ENCODE data around the gene POP4. TPM values are rescaled to one million over a fixed set of nuclear protein-coding genes. Genes with fewer than 3 reads are reported as not detected.

POP4 gene
- total and polyA plus RNA-seq, 2 donors (not counting 3 experiments of a cell fraction or from before 2014, with no cell fraction given), result 56.2 to 64.4 TPM

DNA sequence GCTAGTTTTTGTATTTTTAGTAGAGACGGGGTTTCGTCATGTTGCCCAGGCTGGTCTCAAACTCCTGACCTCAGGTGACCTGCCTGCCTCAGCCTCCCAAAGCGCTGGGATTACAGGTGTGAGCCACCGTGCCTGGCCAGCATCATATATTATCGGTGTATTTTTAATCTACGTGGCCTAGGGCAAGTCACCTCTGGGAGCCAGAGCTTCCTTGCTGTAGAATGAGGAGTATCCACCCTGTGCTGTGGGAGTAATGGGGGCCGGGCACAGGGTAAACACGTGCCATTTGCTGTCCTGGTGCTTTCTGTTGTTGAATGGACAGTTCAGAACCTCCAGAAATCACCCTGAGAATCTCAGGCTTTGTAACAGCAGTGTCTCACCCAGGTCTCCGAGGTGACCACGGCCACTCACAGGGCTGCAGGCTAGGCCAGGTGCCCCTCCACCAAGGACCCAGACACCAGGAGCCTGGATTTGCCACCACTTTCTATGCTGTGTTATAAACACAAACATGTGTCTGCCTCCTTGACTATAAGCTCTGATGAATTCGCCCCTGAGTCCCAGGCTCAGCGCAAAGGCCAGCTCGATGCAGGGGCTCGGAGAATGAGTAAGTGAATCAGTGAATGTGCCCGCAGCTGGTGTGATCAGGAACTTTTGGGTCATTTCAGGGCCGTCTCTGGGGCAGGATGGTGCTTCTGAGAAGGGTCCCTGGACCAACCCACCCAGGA, 22.7 kb downstream of the POP4 start:
- FAIRE-seq, result no peak

More for the DNA sequence above, 22.7 kb downstream of the POP4 start:
- dilution Hi-C loops (cut with MboI; ENCODE audit: extremely low pct_ligation_motif_present, low sequenced_read_pairs) (no loop called here), intact Hi-C loops (cut with micrococcal nuclease) (no loop called here)
- Histone ChIP-seq H2AFZ (ENCODE audit: low read depth, low read length) (no peak overlapping the region), H3K36me3 (ENCODE audit: control insufficient read depth in 2 of 2, extremely low read depth in 1 of 2, insufficient read depth in 2 of 2, low read length in 2 of 2) (no peaks in the 10 kb centered on the region), H3K27ac (ENCODE audit: insufficient read depth, low read depth, low read length) (no peak overlapping the region), H3K4me3 (replicated peaks in 1 of 3; ENCODE audit: insufficient read depth in 1 of 3, low read depth in 1 of 3, low read length in 3 of 3) (no peak overlapping the region), H3K4me2 (ENCODE audit: insufficient read depth, low read length) (no peak overlapping the region), H4K20me1 (replicated peaks; ENCODE audit: control insufficient read depth, extremely low read depth, insufficient read depth, low read length) (no peaks in the 10 kb centered on the region), H3K79me2 (ENCODE audit: control insufficient read depth, insufficient read depth, low read length) (no peaks in the 10 kb centered on the region), H3K9ac (replicated peaks; ENCODE audit: extremely low read depth, insufficient read depth, low read length) (no peak overlapping the region), H3K9me1 (replicated peaks; ENCODE audit: control insufficient read depth, extremely low read depth, insufficient read depth, low read length) (no peaks in the 10 kb centered on the region), H3K4me1 (ENCODE audit: control insufficient read depth, extremely low read depth, insufficient read depth, low read length) (no peaks in the 10 kb centered on the region), H3K9me3 (replicated peaks; ENCODE audit: control insufficient read depth, insufficient read depth, low read length) (no peaks in the 10 kb centered on the region), H3K27me3 (ENCODE audit: control insufficient read depth in 2 of 2, insufficient read depth in 2 of 2, low read length in 2 of 2) (no peaks in the 10 kb centered on the region)
- TF ChIP-seq, protein P1, sequence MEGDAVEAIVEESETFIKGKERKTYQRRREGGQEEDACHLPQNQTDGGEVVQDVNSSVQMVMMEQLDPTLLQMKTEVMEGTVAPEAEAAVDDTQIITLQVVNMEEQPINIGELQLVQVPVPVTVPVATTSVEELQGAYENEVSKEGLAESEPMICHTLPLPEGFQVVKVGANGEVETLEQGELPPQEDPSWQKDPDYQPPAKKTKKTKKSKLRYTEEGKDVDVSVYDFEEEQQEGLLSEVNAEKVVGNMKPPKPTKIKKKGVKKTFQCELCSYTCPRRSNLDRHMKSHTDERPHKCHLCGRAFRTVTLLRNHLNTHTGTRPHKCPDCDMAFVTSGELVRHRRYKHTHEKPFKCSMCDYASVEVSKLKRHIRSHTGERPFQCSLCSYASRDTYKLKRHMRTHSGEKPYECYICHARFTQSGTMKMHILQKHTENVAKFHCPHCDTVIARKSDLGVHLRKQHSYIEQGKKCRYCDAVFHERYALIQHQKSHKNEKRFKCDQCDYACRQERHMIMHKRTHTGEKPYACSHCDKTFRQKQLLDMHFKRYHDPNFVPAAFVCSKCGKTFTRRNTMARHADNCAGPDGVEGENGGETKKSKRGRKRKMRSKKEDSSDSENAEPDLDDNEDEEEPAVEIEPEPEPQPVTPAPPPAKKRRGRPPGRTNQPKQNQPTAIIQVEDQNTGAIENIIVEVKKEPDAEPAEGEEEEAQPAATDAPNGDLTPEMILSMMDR (IDR thresholded peaks at IDR 0.05; ENCODE audit: extremely low read depth in 1 of 2, insufficient read depth in 1 of 2, low read depth in 1 of 2, low read length in 2 of 2), result no peak
- TF ChIP-seq GATA2 (IDR thresholded peaks at IDR 0.05; ENCODE audit: insufficient read depth, insufficient read length, low read depth, low read length) (no peak), JUN (IDR thresholded peaks at IDR 0.05; ENCODE audit: borderline replicate concordance, insufficient read depth, insufficient read length, low read depth) (no peak), EZH2 (IDR thresholded peaks at IDR 0.05; ENCODE audit: borderline replicate concordance, low read depth, low read length, severe bottlenecking) (no peak), POLR2AphosphoS5 (IDR thresholded peaks at IDR 0.05; ENCODE audit: insufficient read depth, low read depth, low read length) (no peak), MYC (IDR thresholded peaks at IDR 0.05; ENCODE audit: low read depth, low read length) (no peak), POLR2A (IDR thresholded peaks at IDR 0.05; ENCODE audit: low read depth, low read length) (no peak), FOS (IDR thresholded peaks at IDR 0.05; ENCODE audit: borderline replicate concordance, insufficient read depth, low read length) (no peak)
- TF ChIP-seq, protein P2, sequence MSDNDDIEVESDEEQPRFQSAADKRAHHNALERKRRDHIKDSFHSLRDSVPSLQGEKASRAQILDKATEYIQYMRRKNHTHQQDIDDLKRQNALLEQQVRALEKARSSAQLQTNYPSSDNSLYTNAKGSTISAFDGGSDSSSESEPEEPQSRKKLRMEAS (IDR thresholded peaks at IDR 0.05; ENCODE audit: insufficient read depth, insufficient read length), result no peak
- CTCF ChIA-PET, result interaction anchor here (2.5 kb wide), 1 partner anchor 88 kb away, joined by 8 read pairs; no protein-coding TSS in a partner anchor
- DNase-seq (ENCODE audit: low read depth, low spot score), result no peak
- no TSS peak for BruUV-seq (replicated peaks)
- POLR2A ChIA-PET, result no interaction called here
